NCI-H446 (cell line): Measurements from ENCODE around the gene ZNF331.

Source experiments
- DNase-seq, 2 experiments: peaks; one replicate each; lab custom pipeline; 2025; lab: John Stamatoyannopoulos, UW

The ZNF331 gene

GRCh38 chr19:53626976-53627375 is 89.0 kb downstream of the ZNF331 start:
- DNase-seq: no peak
